Measurements from ENCODE around the gene NFIC. TPM values are rescaled to one million over a fixed set of nuclear protein-coding genes. Genes with fewer than 3 reads are reported as not detected.
"Not testable (repeated sequence)": the region's sequence is repeated elsewhere in the genome, so short reads cannot be mapped to it uniquely, and the experiment has no call there.

The NFIC gene
- total RNA-seq, 1 donor from 2014 or later = 142 TPM

DNA sequence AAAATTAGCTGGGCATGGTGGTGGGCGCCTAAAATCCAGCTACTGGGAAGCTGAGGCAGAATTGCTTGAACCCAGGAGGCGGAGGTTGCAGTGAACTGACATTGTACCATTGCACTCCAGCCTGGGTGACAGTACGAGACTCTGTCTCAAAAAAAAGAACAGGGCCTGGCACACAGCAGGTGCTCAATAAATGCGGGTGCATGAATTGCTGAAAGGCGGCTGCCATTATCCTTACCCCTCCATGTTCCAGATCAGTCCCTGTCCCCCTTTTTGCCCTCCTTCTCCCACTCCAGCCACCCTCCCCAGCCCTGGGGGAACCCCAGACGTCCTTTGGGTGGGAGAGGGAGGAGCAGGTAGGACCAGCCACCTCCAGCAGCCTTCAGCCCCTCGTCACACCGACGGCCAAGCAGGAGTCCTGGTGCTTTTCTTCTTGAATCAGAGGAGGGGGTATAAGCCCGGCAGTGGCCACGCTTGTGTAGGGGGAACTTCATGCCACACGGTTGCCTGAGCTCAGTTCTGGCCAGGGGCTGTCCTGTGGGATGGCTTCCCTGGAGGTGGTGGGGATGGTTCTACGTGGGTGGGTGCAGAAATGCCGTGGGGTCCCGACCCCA, 20.4 kb upstream of the NFIC start:
- Histone ChIP-seq H3K9me3 (no peaks in the 10 kb centered on the region), H3K27me3 (no peaks in the 10 kb centered on the region), H3K27ac (peak overlapping the region; percentile 94), H3K4me3 (peak overlapping the region; percentile 13 to 37), H3K36me3 (no peaks in the 10 kb centered on the region), H3K4me1 (peaks cover 47% of the 10 kb centered on the region)
- TF ChIP-seq POLR2A (IDR thresholded peaks at IDR 0.05) (no peak), POLR2AphosphoS5 (IDR thresholded peaks at IDR 0.05; ENCODE audit: insufficient read depth in 1 of 2, low read depth in 1 of 2) (no peak)
- TF ChIP-seq, protein P1, sequence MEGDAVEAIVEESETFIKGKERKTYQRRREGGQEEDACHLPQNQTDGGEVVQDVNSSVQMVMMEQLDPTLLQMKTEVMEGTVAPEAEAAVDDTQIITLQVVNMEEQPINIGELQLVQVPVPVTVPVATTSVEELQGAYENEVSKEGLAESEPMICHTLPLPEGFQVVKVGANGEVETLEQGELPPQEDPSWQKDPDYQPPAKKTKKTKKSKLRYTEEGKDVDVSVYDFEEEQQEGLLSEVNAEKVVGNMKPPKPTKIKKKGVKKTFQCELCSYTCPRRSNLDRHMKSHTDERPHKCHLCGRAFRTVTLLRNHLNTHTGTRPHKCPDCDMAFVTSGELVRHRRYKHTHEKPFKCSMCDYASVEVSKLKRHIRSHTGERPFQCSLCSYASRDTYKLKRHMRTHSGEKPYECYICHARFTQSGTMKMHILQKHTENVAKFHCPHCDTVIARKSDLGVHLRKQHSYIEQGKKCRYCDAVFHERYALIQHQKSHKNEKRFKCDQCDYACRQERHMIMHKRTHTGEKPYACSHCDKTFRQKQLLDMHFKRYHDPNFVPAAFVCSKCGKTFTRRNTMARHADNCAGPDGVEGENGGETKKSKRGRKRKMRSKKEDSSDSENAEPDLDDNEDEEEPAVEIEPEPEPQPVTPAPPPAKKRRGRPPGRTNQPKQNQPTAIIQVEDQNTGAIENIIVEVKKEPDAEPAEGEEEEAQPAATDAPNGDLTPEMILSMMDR (IDR thresholded peaks at IDR 0.05) = no peak
- intact Hi-C loops (cut with DNase I) = no loop called here
- DNase-seq (ENCODE audit: extremely low spot score in 2 of 2) = no peak

DNA sequence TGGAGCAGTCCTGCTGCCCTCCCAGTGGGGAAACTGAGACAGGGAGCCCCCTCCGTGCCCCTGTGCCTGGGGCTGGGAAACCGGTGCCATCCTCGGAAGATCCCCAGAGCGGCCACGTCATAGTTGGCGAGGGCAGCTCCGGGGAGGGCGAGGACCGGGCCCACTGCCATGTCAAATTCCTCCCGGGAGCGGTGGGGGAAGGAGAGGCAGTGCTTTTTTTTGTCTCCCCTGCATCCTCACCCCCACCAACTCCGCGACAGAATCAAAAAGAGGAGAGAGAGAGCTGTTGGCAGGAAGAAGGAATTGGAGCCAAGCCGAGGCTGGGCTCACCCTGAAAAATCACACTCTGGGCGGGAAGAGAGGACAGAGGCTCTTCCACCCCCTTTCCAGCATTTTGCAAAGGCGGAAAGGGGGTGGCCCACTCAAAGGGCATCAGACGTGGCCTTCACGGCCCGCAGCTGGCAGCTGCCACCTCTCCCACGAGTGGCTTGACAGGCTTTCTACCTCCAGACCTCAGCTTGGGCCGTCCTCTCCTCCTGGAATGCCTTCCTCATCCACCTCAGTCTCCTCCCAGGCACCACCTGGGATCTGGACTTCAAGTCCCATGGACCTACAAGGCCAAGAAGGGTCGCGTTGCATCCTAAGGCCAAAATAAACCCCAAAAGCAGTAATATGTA, 19.6 kb upstream of the NFIC start:
- intact Hi-C loops (cut with DNase I) = no loop called here
- Histone ChIP-seq H3K4me3 (peak overlapping the region; percentile 13 to 37), H3K36me3 (no peaks in the 10 kb centered on the region), H3K27ac (peak overlapping the region; percentile 94), H3K27me3 (no peaks in the 10 kb centered on the region), H3K4me1 (peaks cover 47% of the 10 kb centered on the region), H3K9me3 (no peaks in the 10 kb centered on the region)
- no peak for DNase-seq (ENCODE audit: extremely low spot score in 2 of 2)
- peak; percentile 71 to 81 for TF ChIP-seq POLR2AphosphoS5 (IDR thresholded peaks at IDR 0.05; ENCODE audit: insufficient read depth in 1 of 2, low read depth in 1 of 2)
- TF ChIP-seq POLR2A (IDR thresholded peaks at IDR 0.05) = no peak

DNA sequence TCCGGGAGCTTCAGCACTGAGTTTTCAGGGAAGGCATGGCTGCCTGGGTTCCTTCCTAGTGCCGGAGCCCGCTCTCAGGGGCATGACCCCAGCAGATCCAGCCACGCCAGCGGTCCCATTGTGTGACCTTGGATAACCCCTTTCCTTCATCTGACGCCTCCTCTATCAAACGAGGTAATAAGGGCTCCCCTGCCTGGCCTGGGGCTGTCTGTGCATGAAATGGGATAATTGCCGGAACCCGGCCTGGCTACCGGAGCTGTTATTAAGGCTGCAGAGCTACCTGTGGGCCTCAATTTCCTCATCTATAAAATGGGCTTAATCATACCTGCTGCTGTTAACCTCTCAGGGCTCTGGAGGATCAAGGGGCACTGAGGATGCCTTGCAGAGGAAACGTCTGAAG, 18.3 kb upstream of the NFIC start:
- TF ChIP-seq POLR2A (IDR thresholded peaks at IDR 0.05) = no peak
- no peak for TF ChIP-seq POLR2AphosphoS5 (IDR thresholded peaks at IDR 0.05; ENCODE audit: insufficient read depth in 1 of 2, low read depth in 1 of 2)
- TF ChIP-seq, protein P1 (IDR thresholded peaks at IDR 0.05) = no peak
- no peak for DNase-seq (ENCODE audit: extremely low spot score in 2 of 2)
- no peaks in the 10 kb centered on the region for H3K27me3 ChIP-seq
- peaks cover 42% of the 10 kb centered on the region for H3K4me1 ChIP-seq
- no peak overlapping the region for H3K4me3 ChIP-seq
- intact Hi-C loops (cut with DNase I) = no loop called here
- no peaks in the 10 kb centered on the region for H3K36me3 ChIP-seq
- no peaks in the 10 kb centered on the region for H3K9me3 ChIP-seq
- peak overlapping the region; percentile 94 for H3K27ac ChIP-seq

DNA sequence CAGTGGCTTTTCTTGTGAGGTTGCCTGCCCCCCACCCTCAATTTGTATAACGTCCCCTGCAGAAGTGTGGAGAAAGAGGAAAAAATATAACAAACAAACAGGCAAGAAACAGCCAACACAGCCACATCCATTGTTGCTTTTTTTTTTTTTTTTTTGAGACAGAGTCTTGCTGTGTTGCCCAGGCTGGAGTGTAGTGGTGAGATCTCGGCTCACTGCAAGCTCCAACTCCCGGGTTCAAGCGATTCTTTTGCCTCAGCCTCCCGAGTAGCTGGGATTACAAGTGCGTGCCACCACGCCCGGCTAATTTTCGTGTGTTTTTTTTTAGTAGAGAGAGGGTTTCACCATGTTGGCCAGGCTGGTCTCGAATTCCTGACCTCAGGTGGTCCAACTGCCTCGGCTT, 17.9 kb upstream of the NFIC start:
- H3K4me1 ChIP-seq = peaks cover 38% of the 10 kb centered on the region
- H3K9me3 ChIP-seq; intact Hi-C loops (cut with DNase I); H3K4me3 ChIP-seq; H3K36me3 ChIP-seq; H3K27ac ChIP-seq; DNase-seq (ENCODE audit: extremely low spot score in 2 of 2); H3K27me3 ChIP-seq: not testable (repeated sequence)

DNA sequence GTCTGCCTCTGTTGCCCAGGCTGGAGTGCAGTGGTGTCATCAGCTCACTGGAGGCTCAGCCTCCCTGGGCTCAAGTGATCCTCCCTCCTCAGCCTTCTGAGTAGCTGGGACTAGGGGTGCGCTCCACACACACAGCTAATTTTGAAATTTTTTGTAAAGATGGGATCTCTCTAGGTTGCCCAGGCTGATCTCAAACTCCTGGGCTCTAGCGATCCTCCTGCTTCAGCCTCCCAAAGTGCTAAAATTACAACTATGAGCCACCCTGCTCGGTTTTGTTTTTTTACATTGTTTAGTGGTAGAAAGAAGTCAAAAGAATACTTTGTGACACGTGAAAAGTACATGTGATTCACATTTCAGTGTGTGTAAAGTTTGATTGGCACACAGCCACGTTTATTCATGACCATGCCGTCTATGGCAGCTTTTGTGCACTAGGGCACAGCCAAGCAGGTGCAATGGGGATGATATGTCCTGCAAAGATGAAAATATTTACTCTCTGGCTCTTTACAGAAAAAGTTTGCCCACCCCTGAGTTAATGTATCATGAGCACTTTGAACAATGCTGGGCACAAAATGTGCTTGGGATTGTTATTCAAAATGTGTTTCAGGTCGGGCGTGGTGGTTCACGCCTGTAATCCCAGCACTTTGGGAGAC, 16.2 kb upstream of the NFIC start:
- peaks cover 31% of the 10 kb centered on the region for H3K4me1 ChIP-seq
- no peaks in the 10 kb centered on the region for H3K27me3 ChIP-seq
- no peak for DNase-seq (ENCODE audit: extremely low spot score in 2 of 2)
- H3K27ac ChIP-seq = peak overlapping the region; percentile 21
- intact Hi-C loops (cut with DNase I) = no loop called here
- H3K4me3 ChIP-seq = no peak overlapping the region
- no peaks in the 10 kb centered on the region for H3K9me3 ChIP-seq
- no peaks in the 10 kb centered on the region for H3K36me3 ChIP-seq
- peak in 1 of 2 donors; percentile 42 for TF ChIP-seq POLR2AphosphoS5 (IDR thresholded peaks at IDR 0.05; ENCODE audit: insufficient read depth in 1 of 2, low read depth in 1 of 2)
- TF ChIP-seq POLR2A (IDR thresholded peaks at IDR 0.05) = no peak

DNA sequence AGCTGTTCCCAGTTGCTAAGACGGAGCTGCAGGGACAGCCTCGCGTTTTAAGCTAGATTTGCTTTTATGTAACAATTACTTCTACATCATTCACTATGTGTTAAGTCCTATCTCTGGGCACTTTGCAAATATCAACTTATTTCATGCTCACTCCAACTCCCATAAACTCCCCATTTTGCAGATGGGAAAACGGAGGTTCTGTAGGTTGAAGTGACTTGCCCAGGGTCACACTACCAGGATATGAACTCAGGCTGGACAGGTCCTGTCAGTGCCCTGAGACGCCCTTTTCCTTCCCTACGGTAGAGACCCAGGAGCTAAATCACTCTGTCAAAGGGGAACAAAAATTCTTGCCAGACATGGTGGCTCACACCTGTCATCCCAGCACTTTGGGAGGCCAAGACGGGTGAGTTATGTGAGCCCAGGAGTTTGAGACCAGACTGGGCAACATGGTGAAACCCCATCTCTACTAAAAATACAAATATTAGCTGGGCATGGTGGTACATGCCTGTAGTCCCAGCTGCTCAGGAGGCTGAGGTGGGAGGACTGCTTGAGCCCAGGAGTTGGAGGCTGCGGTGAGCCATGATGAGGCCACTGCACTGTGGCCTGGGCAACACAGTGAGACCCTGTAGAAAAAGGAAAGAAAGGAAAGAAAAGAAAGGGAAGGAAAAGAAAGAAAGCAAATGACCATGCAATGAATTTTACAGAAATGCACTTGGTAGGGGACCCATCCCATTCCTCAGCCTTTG, 14.5 kb upstream of the NFIC start:
- no peak overlapping the region for H3K4me3 ChIP-seq
- no peaks in the 10 kb centered on the region for H3K9me3 ChIP-seq
- peaks cover 18% of the 10 kb centered on the region for H3K4me1 ChIP-seq
- H3K27ac ChIP-seq = no peak overlapping the region
- DNase-seq (ENCODE audit: extremely low spot score in 2 of 2) = no peak
- no peaks in the 10 kb centered on the region for H3K27me3 ChIP-seq
- TF ChIP-seq, protein P1 (IDR thresholded peaks at IDR 0.05) = no peak
- TF ChIP-seq POLR2A (IDR thresholded peaks at IDR 0.05) (no peak), POLR2AphosphoS5 (IDR thresholded peaks at IDR 0.05; ENCODE audit: insufficient read depth in 1 of 2, low read depth in 1 of 2) (no peak)
- intact Hi-C loops (cut with DNase I) = no loop called here
- no peaks in the 10 kb centered on the region for H3K36me3 ChIP-seq
